ENCODE measurements around the gene GADL1. TPM values are rescaled to one million over a fixed set of nuclear protein-coding genes. Genes with fewer than 3 reads are reported as not detected.

GADL1 gene
- polyA plus RNA-seq, 2 of the 4 experiments (the other 2 are of a cell fraction) = not detected

GRCh38 chr3:30719536-30719935 lies 174.9 kb downstream of the GADL1 start (continued):
- TF ChIP-seq, protein P1, sequence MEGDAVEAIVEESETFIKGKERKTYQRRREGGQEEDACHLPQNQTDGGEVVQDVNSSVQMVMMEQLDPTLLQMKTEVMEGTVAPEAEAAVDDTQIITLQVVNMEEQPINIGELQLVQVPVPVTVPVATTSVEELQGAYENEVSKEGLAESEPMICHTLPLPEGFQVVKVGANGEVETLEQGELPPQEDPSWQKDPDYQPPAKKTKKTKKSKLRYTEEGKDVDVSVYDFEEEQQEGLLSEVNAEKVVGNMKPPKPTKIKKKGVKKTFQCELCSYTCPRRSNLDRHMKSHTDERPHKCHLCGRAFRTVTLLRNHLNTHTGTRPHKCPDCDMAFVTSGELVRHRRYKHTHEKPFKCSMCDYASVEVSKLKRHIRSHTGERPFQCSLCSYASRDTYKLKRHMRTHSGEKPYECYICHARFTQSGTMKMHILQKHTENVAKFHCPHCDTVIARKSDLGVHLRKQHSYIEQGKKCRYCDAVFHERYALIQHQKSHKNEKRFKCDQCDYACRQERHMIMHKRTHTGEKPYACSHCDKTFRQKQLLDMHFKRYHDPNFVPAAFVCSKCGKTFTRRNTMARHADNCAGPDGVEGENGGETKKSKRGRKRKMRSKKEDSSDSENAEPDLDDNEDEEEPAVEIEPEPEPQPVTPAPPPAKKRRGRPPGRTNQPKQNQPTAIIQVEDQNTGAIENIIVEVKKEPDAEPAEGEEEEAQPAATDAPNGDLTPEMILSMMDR (IDR thresholded peaks at IDR 0.05) = no peak
- no peak for TF ChIP-seq KDM1A (IDR thresholded peaks at IDR 0.05; ENCODE audit: low read depth)

DNA sequence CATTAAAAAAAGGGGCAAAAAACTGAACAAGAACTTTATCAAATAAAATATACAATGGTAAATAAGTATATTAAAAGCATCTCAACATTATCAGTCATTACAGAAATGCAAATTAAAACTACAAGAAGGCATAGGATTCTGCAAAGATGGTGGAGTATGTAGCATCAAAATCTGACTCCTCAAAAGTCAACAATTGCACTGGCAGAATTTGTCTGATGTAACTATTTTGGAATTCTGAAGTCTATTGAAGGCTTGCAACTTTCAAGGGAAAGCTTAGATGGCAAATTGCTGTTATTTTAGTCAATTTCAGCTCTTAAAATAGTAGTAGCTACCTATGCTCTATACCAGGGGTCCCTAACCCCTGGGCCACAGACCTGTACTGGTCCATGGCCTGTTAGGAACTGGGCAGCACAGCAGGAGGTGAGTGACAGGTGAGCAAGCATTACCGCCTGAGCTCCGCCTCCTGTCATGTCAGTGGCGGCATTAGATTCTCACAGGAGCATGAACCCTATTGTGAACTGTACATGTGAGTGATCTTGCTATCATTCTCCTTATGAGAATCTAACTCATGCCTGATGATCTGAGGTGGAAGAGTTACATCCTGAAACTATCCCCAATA lies 180.5 kb downstream of the GADL1 start:
- Histone ChIP-seq H3K4me1 (peaks cover 6% of the 10 kb centered on the region; the same call in 2 of the 3 replicates), H3K27ac (0 out of 6 replicates have a peak overlapping the region, but pooled peaks of 1 of the 2 experiments have one; percentile 9), H3K9me3 (0 out of 3 replicates have a peak, but pooled peaks cover under 1% of the 10 kb centered on the region), H3K4me2 (no peak overlapping the region; the same call in 2 of the 3 replicates), H3K4me3 (no peak overlapping the region)
- TF ChIP-seq, protein P2, sequence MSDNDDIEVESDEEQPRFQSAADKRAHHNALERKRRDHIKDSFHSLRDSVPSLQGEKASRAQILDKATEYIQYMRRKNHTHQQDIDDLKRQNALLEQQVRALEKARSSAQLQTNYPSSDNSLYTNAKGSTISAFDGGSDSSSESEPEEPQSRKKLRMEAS (IDR thresholded peaks at IDR 0.05) = no peak
- TF ChIP-seq KDM5A (IDR thresholded peaks at IDR 0.05) (no peak), PHF8 (IDR thresholded peaks at IDR 0.05; ENCODE audit: borderline replicate concordance, low read depth) (no peak), EHMT2 (IDR thresholded peaks at IDR 0.05; ENCODE audit: low read depth) (no peak), CBX2 (IDR thresholded peaks at IDR 0.05; ENCODE audit: borderline replicate concordance, low read depth) (no peak), ZSCAN20 (CRISPR knock-in tag; IDR thresholded peaks at IDR 0.05) (no peak), CHD4 (IDR thresholded peaks at IDR 0.05; ENCODE audit: borderline replicate concordance) (no peak), ZFP36 (IDR thresholded peaks at IDR 0.05; ENCODE audit: borderline replicate concordance, partially characterized antibody) (no peak), RAD21 (conservative IDR thresholded peaks at IDR 0.05 in 1 of 2, IDR thresholded peaks at IDR 0.05 in 1 of 2) (no peak)
- FAIRE-seq (no peak), DNase-seq (ENCODE audit: low read depth in 1 of 2, low spot score in 1 of 2) (no peak), ATAC-seq (no peak)
- ChIA-PET POLR2A (no interaction called here), CTCF (interaction anchor here (1.2 kb wide), 1 partner anchor 21 kb away, joined by 3 read pairs; no protein-coding TSS in a partner anchor)
- WGBS (ENCODE audit: missing lambda C conversion rate) = 94% methylated on average over 3 of the region's 3 CpGs

GRCh38 chr3:30712991-30713390 lies 181.5 kb downstream of the GADL1 start:
- FAIRE-seq (no peak), ATAC-seq (no peak), DNase-seq (ENCODE audit: low read depth in 1 of 2, low spot score in 1 of 2) (no peak)
- Histone ChIP-seq H3K27ac (no peak overlapping the region), H3K4me1 (peaks cover 6% of the 10 kb centered on the region; the same call in 2 of the 3 replicates), H3K4me2 (no peak overlapping the region), H3K4me3 (no peak overlapping the region), H3K9me3 (no peaks in the 10 kb centered on the region; the same call in 2 of the 3 replicates)
- ChIA-PET CTCF (no interaction called here), POLR2A (no interaction called here)
- TF ChIP-seq RARB (CRISPR knock-in tag; IDR thresholded peaks at IDR 0.05) (no peak), GATA3 (IDR thresholded peaks at IDR 0.05; ENCODE audit: borderline replicate concordance) (no peak), ZNF302 (CRISPR knock-in tag; IDR thresholded peaks at IDR 0.05) (no peak), EHF (CRISPR knock-in tag; IDR thresholded peaks at IDR 0.05) (no peak), JUNB (IDR thresholded peaks at IDR 0.05) (no peak), RCOR1 (IDR thresholded peaks at IDR 0.05; ENCODE audit: low read depth, low read length) (no peak), RFX5 (IDR thresholded peaks at IDR 0.05) (no peak), ESRRA (IDR thresholded peaks at IDR 0.05; ENCODE audit: borderline replicate concordance, low read length) (no peak), ZFP36 (IDR thresholded peaks at IDR 0.05; ENCODE audit: borderline replicate concordance, partially characterized antibody) (no peak), CEBPB (IDR thresholded peaks at IDR 0.05) (no peak), FOSB (CRISPR knock-in tag; IDR thresholded peaks at IDR 0.05) (no peak), CBX8 (IDR thresholded peaks at IDR 0.05) (no peak), SREBF2 (IDR thresholded peaks at IDR 0.05) (no peak), ZC3H11A (IDR thresholded peaks at IDR 0.05) (no peak)
- TF ChIP-seq, protein P1 (IDR thresholded peaks at IDR 0.05) = no peak
- WGBS (ENCODE audit: missing lambda C conversion rate) = 78% methylated on average over 4 of the region's 4 CpGs

Measured in A549 (cell line).